Smooth muscle cell (in vitro differentiated cells): ENCODE data around the gene PDCD2L. TPM values are rescaled to one million over a fixed set of nuclear protein-coding genes. Genes with fewer than 3 reads are reported as not detected.
"Not testable (repeated sequence)": the region's sequence is repeated elsewhere in the genome, so short reads cannot be mapped to it uniquely, and the experiment has no call there.

Experiments
- DNase-seq: peaks from one replicate; lab custom pipeline; 2025; ENCODE audit not compliant: unreplicated experiment; lab: John Stamatoyannopoulos, UW
- H2AFZ ChIP-seq: fragments of 200-600 bp; sonication (generic); 2 replicates; pipeline ENCODE4 v1.6.0; 2016; ENCODE audit warnings: antibody characterized with exemption, low read depth, mild to moderate bottlenecking
- H3F3A ChIP-seq: fragments of 200-600 bp; sonication (generic); 2 replicates; pipeline ENCODE4 v1.6.0; 2017; ENCODE audit warnings: antibody characterized with exemption, low read depth
- H3K27ac ChIP-seq: fragments of 200-600 bp; sonication (generic); 2 replicates; pipeline ENCODE4 v1.5.1; 2016; ENCODE audit warnings: low read depth, mild to moderate bottlenecking
- H3K27me3 ChIP-seq: fragments of 200-600 bp; sonication (generic); 2 replicates; pipeline ENCODE4 v1.6.1; 2016; ENCODE audit warnings: low read depth, mild to moderate bottlenecking
- H3K36me3 ChIP-seq: fragments of 200-600 bp; sonication (generic); 2 replicates; pipeline ENCODE4 v1.5.1; 2016; ENCODE audit warnings: low read depth
- H3K4me1 ChIP-seq: fragments of 200-600 bp; sonication (generic); 2 replicates; pipeline ENCODE4 v1.5.1; 2016; ENCODE audit warnings: low read depth
- H3K4me2 ChIP-seq: fragments of 200-600 bp; sonication (generic); 2 replicates; pipeline ENCODE4 v1.6.0; 2016; ENCODE audit warnings: mild to moderate bottlenecking
- H3K4me3 ChIP-seq: fragments of 200-600 bp; sonication (generic); 2 replicates; pipeline ENCODE4 v1.5.1; 2016; ENCODE audit warnings: mild to moderate bottlenecking
- H3K79me2 ChIP-seq: fragments of 200-600 bp; sonication (generic); 2 replicates; pipeline ENCODE4 v1.6.0; 2016; ENCODE audit warnings: low read depth, mild to moderate bottlenecking
- H3K9ac ChIP-seq: fragments of 200-600 bp; sonication (generic); 2 replicates; pipeline ENCODE4 v1.6.0; 2016; ENCODE audit warnings: low read depth
- H3K9me3 ChIP-seq: fragments of 200-600 bp; sonication (generic); replicated peaks from 2 replicates; pipeline ENCODE4 v1.5.1; 2016; ENCODE audit warnings: low read depth
- H4K20me1 ChIP-seq: fragments of 200-600 bp; sonication (generic); 2 replicates; pipeline ENCODE4 v1.6.0; 2016; ENCODE audit warnings: low read depth
- CTCF ChIP-seq: fragments of 200-600 bp; sonication (generic); IDR thresholded peaks from 2 replicates; pipeline ENCODE4 v1.5.1; 2017; ENCODE audit warnings: borderline replicate concordance, mild to moderate bottlenecking, antibody characterized with exemption; ENCODE audit not compliant: insufficient read depth, poor library complexity, severe bottlenecking
- WGBS: methylation state at CpG from one replicate; pipeline ENCODE4 v1.1.7; 2016; ENCODE audit warnings: low lambda C conversion rate; 5-methylcytosine and 5-hydroxymethylcytosine counted together
- polyA plus RNA-seq: library from polyadenylated mRNA; unstranded; fragments of >200 nt; fragmentation: Nextera tagmentation; extraction: Ambion mirVana; gene quantifications from 2 replicates; pipeline ENCODE4 v1.2.1, GENCODE V29; 2016
- total RNA-seq: library from RNA; depleted of rRNA; stranded (reverse); fragments of >200 nt; gene quantifications from 2 replicates; pipeline ENCODE4 v1.2.3, GENCODE V29; 2014

PDCD2L gene
- total and polyA plus RNA-seq, 2 experiments from 2014 or later, result 4.4 to 6.0 TPM

GRCh38 chr19:34399886-34400285 is 4.3 kb upstream of the PDCD2L start:
- no peak for DNase-seq
- 96% methylated on average over 9 of the region's 9 CpGs for WGBS
- no peak overlapping the region for H3K4me3 ChIP-seq
- H3K4me2 ChIP-seq, result no peak overlapping the region
- H3K27me3 ChIP-seq, result no peaks in the 10 kb centered on the region
- H3K9me3 ChIP-seq, result no peaks in the 10 kb centered on the region
- H2AFZ ChIP-seq, result no peak overlapping the region
- H3K79me2 ChIP-seq, result peaks cover 2% of the 10 kb centered on the region
- H3K36me3 ChIP-seq, result no peaks in the 10 kb centered on the region
- H3K27ac ChIP-seq, result no peak overlapping the region
- TF ChIP-seq CTCF, result no peak
- no peaks in the 10 kb centered on the region for H3K4me1 ChIP-seq
- no peak overlapping the region for H3K9ac ChIP-seq
- no peaks in the 10 kb centered on the region for H3F3A ChIP-seq
- H4K20me1 ChIP-seq, result peaks cover 6% of the 10 kb centered on the region

GRCh38 chr19:34400844-34401243 is 3.4 kb upstream of the PDCD2L start:
- H3K9ac ChIP-seq, H3K4me1 ChIP-seq, H3K27ac ChIP-seq, H2AFZ ChIP-seq, H3K27me3 ChIP-seq, H3K79me2 ChIP-seq, H3K9me3 ChIP-seq, H3K4me3 ChIP-seq, H3K36me3 ChIP-seq, H4K20me1 ChIP-seq, DNase-seq, H3F3A ChIP-seq, H3K4me2 ChIP-seq: not testable (repeated sequence)
- WGBS, result 98% methylated on average over 8 of the region's 8 CpGs

GRCh38 chr19:34402074-34402600 is 2.1 kb upstream of the PDCD2L start:
- no peak overlapping the region for H3K4me3 ChIP-seq
- H4K20me1 ChIP-seq, result peaks cover 5% of the 10 kb centered on the region
- no peak overlapping the region for H2AFZ ChIP-seq
- 95% methylated on average over 8 of the region's 8 CpGs for WGBS
- H3K27me3 ChIP-seq, result no peaks in the 10 kb centered on the region
- no peaks in the 10 kb centered on the region for H3F3A ChIP-seq
- H3K9ac ChIP-seq, result no peak overlapping the region
- TF ChIP-seq CTCF, result no peak
- DNase-seq, result no peak
- peaks cover 3% of the 10 kb centered on the region for H3K79me2 ChIP-seq
- H3K36me3 ChIP-seq, result no peaks in the 10 kb centered on the region
- H3K4me1 ChIP-seq, result no peaks in the 10 kb centered on the region
- peak overlapping the region; percentile 10 for H3K27ac ChIP-seq
- no peak overlapping the region for H3K4me2 ChIP-seq
- no peaks in the 10 kb centered on the region for H3K9me3 ChIP-seq

GRCh38 chr19:34403784-34404108 is 453 bp upstream of the PDCD2L start:
- peak overlapping the region; percentile 56 for H3K9ac ChIP-seq
- TF ChIP-seq CTCF, result no peak
- H3K9me3 ChIP-seq, result no peaks in the 10 kb centered on the region
- H3K36me3 ChIP-seq, result no peaks in the 10 kb centered on the region
- H3F3A ChIP-seq, result no peaks in the 10 kb centered on the region
- H3K4me3 ChIP-seq, result peak overlapping the region; percentile 65
- peak overlapping the region; percentile 91 for H2AFZ ChIP-seq
- H3K4me2 ChIP-seq, result peak overlapping the region; percentile 98
- 63% methylated on average over 6 of the region's 6 CpGs for WGBS
- H3K27me3 ChIP-seq, result no peaks in the 10 kb centered on the region
- no peak overlapping the region for H3K27ac ChIP-seq
- H4K20me1 ChIP-seq, result peaks cover under 1% of the 10 kb centered on the region
- DNase-seq, result no peak
- H3K4me1 ChIP-seq, result no peaks in the 10 kb centered on the region
- H3K79me2 ChIP-seq, result peaks cover 3% of the 10 kb centered on the region
